Esophagus (tissue), 2 donors: ENCODE measurements around the gene GFOD1. TPM values are rescaled to one million over a fixed set of nuclear protein-coding genes. Genes with fewer than 3 reads are reported as not detected.

Experiments used
- H3K27ac ChIP-seq, 2 donors: one replicate each; pipeline ENCODE4 v1.5.1; 2013; ENCODE audit warnings: low read depth in 2 of 2, mild to moderate bottlenecking in 2 of 2, inconsistent platforms in 1 of 2, low read length in 1 of 2, moderate library complexity in 1 of 2
- H3K27me3 ChIP-seq, 2 donors: one replicate each; pipeline ENCODE4 v1.6.1; 2013; ENCODE audit warnings: low read length in 2 of 2, control low read depth in 1 of 2, mild to moderate bottlenecking in 1 of 2; ENCODE audit not compliant: insufficient read depth in 2 of 2, control insufficient read depth in 1 of 2
- H3K36me3 ChIP-seq, 2 donors: one replicate each; pipeline ENCODE4 v1.6.1; 2013; ENCODE audit warnings: low read length in 1 of 2; ENCODE audit not compliant: control insufficient read depth in 2 of 2, insufficient read depth in 2 of 2
- H3K4me1 ChIP-seq, 2 donors: one replicate each; pipeline ENCODE4 v1.6.1; 2013; ENCODE audit warnings: low read length in 1 of 2; ENCODE audit not compliant: control insufficient read depth in 2 of 2, insufficient read depth in 2 of 2
- H3K4me3 ChIP-seq, 2 donors: one replicate each; pipeline ENCODE4 v1.5.1; 2013; ENCODE audit warnings: low read length in 2 of 2, mild to moderate bottlenecking in 2 of 2, low read depth in 1 of 2, moderate library complexity in 1 of 2
- H3K9me3 ChIP-seq, 2 donors: one replicate each; pipeline ENCODE4 v1.6.1; 2013; ENCODE audit warnings: mild to moderate bottlenecking in 2 of 2, low read depth in 1 of 2, low read length in 1 of 2, moderate library complexity in 1 of 2; ENCODE audit not compliant: control insufficient read depth in 2 of 2, insufficient read depth in 1 of 2
- WGBS, 2 donors: extraction: QIAGEN DNeasy Blood & Tissue Kit; methylation state at CpG; one replicate each; pipeline ENCODE4 v1.1.7; 2013; 5-methylcytosine and 5-hydroxymethylcytosine counted together
- polyA plus RNA-seq, 2 donors: library from polyadenylated mRNA; stranded (reverse); fragments of 200-250 nt; gene quantifications; one replicate each; pipeline ENCODE4 v1.2.3, GENCODE V29; 2013
- donor health status: healthy with polysubstance abuse.
- donor health status: Bipolar disorder and iron deficiency.

The GFOD1 gene
- polyA plus RNA-seq, 2 donors = 4.2 to 6.8 TPM

DNA sequence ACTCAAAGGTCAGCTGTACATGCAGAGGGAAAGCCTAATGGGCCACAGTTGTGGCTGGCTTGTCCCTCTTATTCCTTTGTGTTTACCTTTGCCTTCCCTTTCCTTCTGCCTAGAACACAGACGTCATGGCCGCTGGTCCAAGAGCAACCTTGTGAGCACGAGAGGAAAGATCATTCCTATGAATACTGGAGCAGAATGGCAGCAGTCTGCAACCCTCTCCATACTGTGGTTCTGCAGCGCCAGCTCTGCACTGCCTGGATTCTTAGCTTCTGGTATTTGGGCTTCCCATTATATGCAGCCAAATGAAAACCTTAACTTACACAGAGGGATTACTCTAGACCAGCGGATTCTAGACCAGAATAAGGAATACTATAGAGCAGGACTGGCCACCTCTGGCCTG is 171.5 kb downstream of the GFOD1 start:
- Histone ChIP-seq H3K9me3 (no peaks in the 10 kb centered on the region), H3K4me3 (no peak overlapping the region), H3K27ac (no peak overlapping the region), H3K4me1 (no peaks in the 10 kb centered on the region), H3K27me3 (no peaks in the 10 kb centered on the region), H3K36me3 (peaks cover 20 to 22% of the 10 kb centered on the region in 2 donors)
- 92 to 99% methylated on average over 5 of the region's 5 CpGs for WGBS, 2 donors

DNA sequence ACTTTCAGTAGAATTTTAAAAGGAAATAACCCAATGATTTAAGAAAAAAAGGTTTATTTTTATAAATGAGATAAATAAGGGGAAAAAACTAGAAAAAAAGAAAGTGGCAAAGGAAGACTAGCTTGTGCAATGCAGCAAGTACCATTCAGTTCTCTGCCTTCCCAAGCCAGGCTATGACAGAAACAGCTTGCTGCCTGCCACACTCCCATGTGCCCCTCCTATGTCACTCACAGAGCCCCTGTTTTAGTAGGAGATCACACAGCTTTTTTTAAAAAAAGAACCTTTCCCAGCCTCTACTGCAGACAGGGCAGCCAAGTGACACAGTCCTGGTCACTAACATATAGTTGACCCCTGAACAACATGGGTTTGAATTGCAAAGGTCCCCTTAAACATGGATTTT is 172.6 kb downstream of the GFOD1 start:
- Histone ChIP-seq H3K36me3 (peaks cover 15 to 22% of the 10 kb centered on the region in 2 donors), H3K4me1 (no peaks in the 10 kb centered on the region)

DNA sequence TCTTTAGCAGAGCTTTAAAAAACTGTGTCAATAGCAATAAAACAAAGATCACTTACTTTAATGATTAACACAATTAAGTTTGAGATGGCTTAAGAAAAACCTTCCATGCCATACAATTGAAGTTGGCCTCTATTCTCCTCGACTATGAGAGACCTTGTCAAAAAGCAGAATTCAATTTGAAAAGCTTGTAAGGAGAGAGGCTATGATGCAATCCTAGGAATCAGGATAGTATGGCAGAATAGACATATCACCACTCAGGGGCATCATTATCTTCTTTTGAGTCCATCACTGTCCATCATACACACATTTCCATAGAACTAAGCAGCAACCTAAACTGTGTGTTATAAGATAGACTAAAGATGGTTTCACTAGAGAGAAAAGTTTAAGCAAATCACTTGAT is 176.2 kb downstream of the GFOD1 start:
- no peaks in the 10 kb centered on the region for H3K4me1 ChIP-seq
- no peak overlapping the region for H3K27ac ChIP-seq
- no peak overlapping the region for H3K4me3 ChIP-seq
- no peaks in the 10 kb centered on the region for H3K27me3 ChIP-seq
- peaks cover 6 to 12% of the 10 kb centered on the region in 2 donors for H3K36me3 ChIP-seq
- H3K9me3 ChIP-seq = no peaks in the 10 kb centered on the region
- WGBS, 2 donors = 41 to 60% methylated on average over 1 of the region's 1 CpG

More for the DNA sequence above, 172.6 kb downstream of the GFOD1 start:
- H3K4me3 ChIP-seq = no peak overlapping the region
- no peak overlapping the region for H3K27ac ChIP-seq
- H3K27me3 ChIP-seq = no peaks in the 10 kb centered on the region
- H3K9me3 ChIP-seq = no peaks in the 10 kb centered on the region

DNA sequence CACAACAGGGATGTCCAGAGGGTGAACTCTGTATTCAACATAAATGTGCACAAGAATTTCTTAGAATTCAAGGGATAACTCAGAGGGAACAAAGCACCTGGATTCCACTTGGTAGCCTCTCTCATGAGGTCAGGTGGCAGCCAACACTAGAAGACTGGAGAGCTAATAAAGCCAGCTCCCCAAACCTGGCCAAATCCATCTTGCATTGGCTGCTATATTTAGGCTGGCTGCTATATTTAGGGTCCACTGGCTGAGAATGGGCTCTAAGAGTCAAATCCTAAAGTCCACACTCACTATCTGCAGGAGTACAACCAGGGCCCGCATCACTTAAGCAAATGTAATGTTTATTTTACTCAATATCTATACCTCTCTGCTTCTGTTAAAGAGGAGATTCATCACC is 179.1 kb downstream of the GFOD1 start:
- Histone ChIP-seq H3K9me3 (no peaks in the 10 kb centered on the region), H3K4me1 (peaks cover 4 to 7% of the 10 kb centered on the region in 2 donors), H3K27ac (no peak overlapping the region), H3K36me3 (peaks cover 4 to 8% of the 10 kb centered on the region in 2 donors), H3K4me3 (no peak overlapping the region), H3K27me3 (no peaks in the 10 kb centered on the region)
- 91 to 93% methylated on average over 1 of the region's 1 CpG for WGBS, 2 donors

Other genes with a start within 250 kb of the GFOD1 start
- 10 to 100 TPM in 1 of 2 donors, 1 to 10 TPM in 1; 7.7 to 16.9 TPM for gene TBC1D7, start 159.1 kb downstream of the GFOD1 start, polyA plus RNA-seq
- 1 to 10 TPM; 3.6 to 5.5 TPM for gene SIRT5, start 87.0 kb upstream of the GFOD1 start, polyA plus RNA-seq
- gene NOL7, start 127.7 kb upstream of the GFOD1 start, polyA plus RNA-seq = 10 to 100 TPM; 30.9 to 52.1 TPM
- 100 to 1,000 TPM in 1 of 2 donors, 10 to 100 TPM in 1; 60.8 to 123 TPM for gene RANBP9, start 224.2 kb upstream of the GFOD1 start, polyA plus RNA-seq